WTC11 (cell line): ENCODE results near the gene SEC22A. TPM values are rescaled to one million over a fixed set of nuclear protein-coding genes. Genes with fewer than 3 reads are reported as not detected.
A peak's percentile ranks its signal among the peaks of the same experiment; 100 is the strongest.

Experiments
- ETV6 ChIP-seq: sonication (generic); formaldehyde crosslinking; IDR thresholded peaks from 2 replicates; pipeline ENCODE4 v1.8.1; 2022; ENCODE audit warnings: mild to moderate bottlenecking, missing genetic modification reagents
- GABPB1 ChIP-seq: sonication (generic); formaldehyde crosslinking; IDR thresholded peaks from 2 replicates; pipeline ENCODE4 v1.8.1; 2023; ENCODE audit warnings: mild to moderate bottlenecking, missing genetic modification reagents
- GRHL2 ChIP-seq: fragments of 250-450 bp; sonication (Bioruptor Pico); IDR thresholded peaks from 2 replicates; pipeline ENCODE4 v1.8.0; 2022; ENCODE audit warnings: mild to moderate bottlenecking, moderate library complexity; ENCODE audit not compliant: insufficient replicate concordance, severe bottlenecking
- GTF2I ChIP-seq: fragments of 250-450 bp; sonication (Bioruptor Pico); conservative IDR thresholded peaks from 2 replicates; pipeline ENCODE4 v1.4.0; 2021; ENCODE audit warnings: mild to moderate bottlenecking
- MYBL2 ChIP-seq: sonication (generic); formaldehyde crosslinking; IDR thresholded peaks from 2 replicates; pipeline ENCODE4 v1.8.1; 2023; ENCODE audit warnings: mild to moderate bottlenecking, moderate library complexity, missing genetic modification reagents
- RORB ChIP-seq: fragments of 250-450 bp; sonication (Bioruptor Pico); IDR thresholded peaks from 2 replicates; pipeline ENCODE4 v1.9.0; 2021; ENCODE audit warnings: mild to moderate bottlenecking
- SMAD4 ChIP-seq: sonication (generic); formaldehyde crosslinking; IDR thresholded peaks from 2 replicates; pipeline ENCODE4 v1.8.0; 2022; ENCODE audit warnings: mild to moderate bottlenecking, missing genetic modification reagents
- ZNF232 ChIP-seq: sonication (generic); formaldehyde crosslinking; IDR thresholded peaks from 2 replicates; pipeline ENCODE4 v1.8.0; 2022; ENCODE audit warnings: mild to moderate bottlenecking, missing genetic modification reagents
- ZNF317 ChIP-seq: sonication (generic); formaldehyde crosslinking; IDR thresholded peaks from 2 replicates; pipeline ENCODE4 v1.8.1; 2023; ENCODE audit warnings: low read depth, mild to moderate bottlenecking, moderate library complexity, missing genetic modification reagents, borderline replicate concordance
- total RNA-seq: library from RNA; stranded (reverse); gene quantifications from 3 replicates; pipeline ENCODE4 v1.2.3, GENCODE V29; 2021
- TF ChIP-seq, protein P1 (sequence below): sonication (generic); formaldehyde crosslinking; IDR thresholded peaks from 2 replicates; pipeline ENCODE4 v1.8.1; 2023; ENCODE audit warnings: mild to moderate bottlenecking, moderate library complexity, missing genetic modification reagents
- TF ChIP-seq, protein P2 (sequence below): sonication (generic); formaldehyde crosslinking; IDR thresholded peaks from 2 replicates; pipeline ENCODE4 v1.8.1; 2022; ENCODE audit warnings: missing genetic modification reagents, borderline replicate concordance
- TF ChIP-seq, protein P3 (sequence below): sonication (generic); formaldehyde crosslinking; IDR thresholded peaks from 2 replicates; pipeline ENCODE4 v1.8.0; 2022; ENCODE audit warnings: mild to moderate bottlenecking, missing genetic modification reagents
- TF ChIP-seq, protein P4 (sequence below): sonication (generic); formaldehyde crosslinking; IDR thresholded peaks from 2 replicates; pipeline ENCODE4 v1.8.1; 2022; ENCODE audit warnings: mild to moderate bottlenecking, moderate library complexity, missing genetic modification reagents
- TF ChIP-seq, protein P5 (sequence below): sonication (generic); formaldehyde crosslinking; IDR thresholded peaks from 2 replicates; pipeline ENCODE4 v1.8.0; 2022; ENCODE audit warnings: mild to moderate bottlenecking, missing genetic modification reagents
- TF ChIP-seq, protein P6 (sequence below): sonication (generic); formaldehyde crosslinking; IDR thresholded peaks from 2 replicates; pipeline ENCODE4 v1.8.0; 2022; ENCODE audit warnings: mild to moderate bottlenecking, missing genetic modification reagents
- TF ChIP-seq, protein P7 (sequence below): sonication (generic); formaldehyde crosslinking; IDR thresholded peaks from 2 replicates; pipeline ENCODE4 v1.8.1; 2023; ENCODE audit warnings: mild to moderate bottlenecking, missing genetic modification reagents, moderate library complexity
- TF ChIP-seq, protein P8 (sequence below): sonication (generic); formaldehyde crosslinking; IDR thresholded peaks from 2 replicates; pipeline ENCODE4 v1.8.0; 2022; ENCODE audit warnings: missing genetic modification reagents
- TF ChIP-seq, protein P9 (sequence below): sonication (generic); formaldehyde crosslinking; IDR thresholded peaks from 2 replicates; pipeline ENCODE4 v1.8.0; 2022; ENCODE audit warnings: mild to moderate bottlenecking, missing genetic modification reagents
- TF ChIP-seq, protein P10 (sequence below): fragments of 250-450 bp; sonication (Bioruptor Pico); conservative IDR thresholded peaks from 2 replicates; pipeline ENCODE4 v1.9.0; 2021; ENCODE audit warnings: mild to moderate bottlenecking

Gene SEC22A
- total RNA-seq, 1 experiment from 2014 or later = 12.6 TPM

DNA sequence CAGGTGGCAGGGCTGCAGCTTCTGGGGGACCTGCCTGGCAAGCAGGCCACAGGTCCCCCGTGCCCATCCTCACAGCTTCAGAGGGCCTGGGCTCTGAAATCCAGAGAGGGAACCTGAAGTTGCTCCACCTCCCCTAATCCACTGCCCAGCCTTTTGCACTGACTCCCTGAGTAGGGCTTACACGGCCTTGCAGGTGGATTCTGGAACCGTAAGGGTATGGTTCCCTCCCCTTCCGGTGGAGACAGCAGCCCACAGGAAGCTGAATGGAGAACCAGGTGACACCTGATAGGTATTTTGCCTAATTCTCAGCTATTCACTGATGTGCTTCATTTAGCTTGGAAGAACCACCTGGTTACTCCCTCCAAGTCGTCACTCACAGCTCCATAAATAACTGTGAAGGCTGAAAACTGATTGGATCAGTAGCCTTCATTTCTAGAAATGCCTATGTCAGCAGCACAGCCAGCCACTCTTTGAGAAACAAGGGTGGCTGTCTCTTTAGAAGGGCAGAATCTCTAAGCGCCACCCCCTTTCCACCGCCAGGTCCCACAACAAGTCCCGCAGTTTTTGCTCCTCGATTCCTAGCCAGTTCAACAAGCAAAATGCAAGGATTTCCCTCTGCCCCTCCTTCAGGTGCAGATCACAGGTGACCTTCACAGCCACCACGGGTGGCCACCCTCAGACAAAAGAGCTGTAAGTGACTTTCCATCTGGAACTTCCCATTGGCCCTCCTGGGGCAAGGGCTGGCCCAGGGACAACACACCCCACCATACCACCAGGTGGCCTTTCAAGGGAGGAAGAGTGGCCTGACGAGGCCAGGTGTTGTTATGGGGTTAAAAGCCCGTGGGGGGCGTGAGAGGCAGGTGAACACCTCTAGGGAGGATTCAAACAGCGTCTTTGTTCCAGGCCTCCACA lies 112.9 kb downstream of the SEC22A start (continued):
- TF ChIP-seq, protein P1, sequence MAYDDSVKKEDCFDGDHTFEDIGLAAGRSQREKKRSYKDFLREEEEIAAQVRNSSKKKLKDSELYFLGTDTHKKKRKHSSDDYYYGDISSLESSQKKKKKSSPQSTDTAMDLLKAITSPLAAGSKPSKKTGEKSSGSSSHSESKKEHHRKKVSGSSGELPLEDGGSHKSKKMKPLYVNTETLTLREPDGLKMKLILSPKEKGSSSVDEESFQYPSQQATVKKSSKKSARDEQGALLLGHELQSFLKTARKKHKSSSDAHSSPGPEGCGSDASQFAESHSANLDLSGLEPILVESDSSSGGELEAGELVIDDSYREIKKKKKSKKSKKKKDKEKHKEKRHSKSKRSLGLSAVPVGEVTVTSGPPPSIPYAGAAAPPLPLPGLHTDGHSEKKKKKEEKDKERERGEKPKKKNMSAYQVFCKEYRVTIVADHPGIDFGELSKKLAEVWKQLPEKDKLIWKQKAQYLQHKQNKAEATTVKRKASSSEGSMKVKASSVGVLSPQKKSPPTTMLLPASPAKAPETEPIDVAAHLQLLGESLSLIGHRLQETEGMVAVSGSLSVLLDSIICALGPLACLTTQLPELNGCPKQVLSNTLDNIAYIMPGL = no peak
- TF ChIP-seq ZNF317 (no peak), GABPB1 (CRISPR knock-in tag) (no peak), ZNF232 (CRISPR knock-in tag) (no peak), ETV6 (peak; percentile 77; the same call in 1 of the 2 replicates), RORB (no peak), SMAD4 (CRISPR knock-in tag) (no peak), GTF2I (CRISPR knock-in tag) (no peak), GRHL2 (CRISPR knock-in tag) (no peak), MYBL2 (CRISPR knock-in tag) (peak; percentile 64; the same call in 1 of the 2 replicates)
- TF ChIP-seq, protein P2, sequence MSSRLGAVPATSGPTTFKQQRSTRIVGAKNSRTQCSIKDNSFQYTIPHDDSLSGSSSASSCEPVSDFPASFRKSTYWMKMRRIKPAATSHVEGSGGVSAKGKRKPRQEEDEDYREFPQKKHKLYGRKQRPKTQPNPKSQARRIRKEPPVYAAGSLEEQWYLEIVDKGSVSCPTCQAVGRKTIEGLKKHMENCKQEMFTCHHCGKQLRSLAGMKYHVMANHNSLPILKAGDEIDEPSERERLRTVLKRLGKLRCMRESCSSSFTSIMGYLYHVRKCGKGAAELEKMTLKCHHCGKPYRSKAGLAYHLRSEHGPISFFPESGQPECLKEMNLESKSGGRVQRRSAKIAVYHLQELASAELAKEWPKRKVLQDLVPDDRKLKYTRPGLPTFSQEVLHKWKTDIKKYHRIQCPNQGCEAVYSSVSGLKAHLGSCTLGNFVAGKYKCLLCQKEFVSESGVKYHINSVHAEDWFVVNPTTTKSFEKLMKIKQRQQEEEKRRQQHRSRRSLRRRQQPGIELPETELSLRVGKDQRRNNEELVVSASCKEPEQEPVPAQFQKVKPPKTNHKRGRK (CRISPR knock-in tag) = no peak
- TF ChIP-seq, protein P3, sequence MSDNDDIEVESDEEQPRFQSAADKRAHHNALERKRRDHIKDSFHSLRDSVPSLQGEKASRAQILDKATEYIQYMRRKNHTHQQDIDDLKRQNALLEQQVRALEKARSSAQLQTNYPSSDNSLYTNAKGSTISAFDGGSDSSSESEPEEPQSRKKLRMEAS (CRISPR knock-in tag) = peak; percentile 57
- TF ChIP-seq, protein P4, sequence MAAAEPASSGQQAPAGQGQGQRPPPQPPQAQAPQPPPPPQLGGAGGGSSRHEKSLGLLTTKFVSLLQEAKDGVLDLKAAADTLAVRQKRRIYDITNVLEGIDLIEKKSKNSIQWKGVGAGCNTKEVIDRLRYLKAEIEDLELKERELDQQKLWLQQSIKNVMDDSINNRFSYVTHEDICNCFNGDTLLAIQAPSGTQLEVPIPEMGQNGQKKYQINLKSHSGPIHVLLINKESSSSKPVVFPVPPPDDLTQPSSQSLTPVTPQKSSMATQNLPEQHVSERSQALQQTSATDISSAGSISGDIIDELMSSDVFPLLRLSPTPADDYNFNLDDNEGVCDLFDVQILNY (CRISPR knock-in tag) = no peak
- TF ChIP-seq, protein P5, sequence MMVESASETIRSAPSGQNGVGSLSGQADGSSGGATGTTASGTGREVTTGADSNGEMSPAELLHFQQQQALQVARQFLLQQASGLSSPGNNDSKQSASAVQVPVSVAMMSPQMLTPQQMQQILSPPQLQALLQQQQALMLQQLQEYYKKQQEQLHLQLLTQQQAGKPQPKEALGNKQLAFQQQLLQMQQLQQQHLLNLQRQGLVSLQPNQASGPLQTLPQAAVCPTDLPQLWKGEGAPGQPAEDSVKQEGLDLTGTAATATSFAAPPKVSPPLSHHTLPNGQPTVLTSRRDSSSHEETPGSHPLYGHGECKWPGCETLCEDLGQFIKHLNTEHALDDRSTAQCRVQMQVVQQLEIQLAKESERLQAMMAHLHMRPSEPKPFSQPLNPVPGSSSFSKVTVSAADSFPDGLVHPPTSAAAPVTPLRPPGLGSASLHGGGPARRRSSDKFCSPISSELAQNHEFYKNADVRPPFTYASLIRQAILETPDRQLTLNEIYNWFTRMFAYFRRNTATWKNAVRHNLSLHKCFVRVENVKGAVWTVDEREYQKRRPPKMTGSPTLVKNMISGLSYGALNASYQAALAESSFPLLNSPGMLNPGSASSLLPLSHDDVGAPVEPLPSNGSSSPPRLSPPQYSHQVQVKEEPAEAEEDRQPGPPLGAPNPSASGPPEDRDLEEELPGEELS (CRISPR knock-in tag) = peak; percentile 98
- TF ChIP-seq, protein P6, sequence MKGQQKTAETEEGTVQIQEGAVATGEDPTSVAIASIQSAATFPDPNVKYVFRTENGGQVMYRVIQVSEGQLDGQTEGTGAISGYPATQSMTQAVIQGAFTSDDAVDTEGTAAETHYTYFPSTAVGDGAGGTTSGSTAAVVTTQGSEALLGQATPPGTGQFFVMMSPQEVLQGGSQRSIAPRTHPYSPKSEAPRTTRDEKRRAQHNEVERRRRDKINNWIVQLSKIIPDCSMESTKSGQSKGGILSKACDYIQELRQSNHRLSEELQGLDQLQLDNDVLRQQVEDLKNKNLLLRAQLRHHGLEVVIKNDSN (CRISPR knock-in tag) = peak; percentile 18; the same call in 1 of the 2 replicates
- TF ChIP-seq, protein P7, sequence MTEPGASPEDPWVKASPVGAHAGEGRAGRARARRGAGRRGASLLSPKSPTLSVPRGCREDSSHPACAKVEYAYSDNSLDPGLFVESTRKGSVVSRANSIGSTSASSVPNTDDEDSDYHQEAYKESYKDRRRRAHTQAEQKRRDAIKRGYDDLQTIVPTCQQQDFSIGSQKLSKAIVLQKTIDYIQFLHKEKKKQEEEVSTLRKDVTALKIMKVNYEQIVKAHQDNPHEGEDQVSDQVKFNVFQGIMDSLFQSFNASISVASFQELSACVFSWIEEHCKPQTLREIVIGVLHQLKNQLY (CRISPR knock-in tag) = no peak
- TF ChIP-seq, protein P8, sequence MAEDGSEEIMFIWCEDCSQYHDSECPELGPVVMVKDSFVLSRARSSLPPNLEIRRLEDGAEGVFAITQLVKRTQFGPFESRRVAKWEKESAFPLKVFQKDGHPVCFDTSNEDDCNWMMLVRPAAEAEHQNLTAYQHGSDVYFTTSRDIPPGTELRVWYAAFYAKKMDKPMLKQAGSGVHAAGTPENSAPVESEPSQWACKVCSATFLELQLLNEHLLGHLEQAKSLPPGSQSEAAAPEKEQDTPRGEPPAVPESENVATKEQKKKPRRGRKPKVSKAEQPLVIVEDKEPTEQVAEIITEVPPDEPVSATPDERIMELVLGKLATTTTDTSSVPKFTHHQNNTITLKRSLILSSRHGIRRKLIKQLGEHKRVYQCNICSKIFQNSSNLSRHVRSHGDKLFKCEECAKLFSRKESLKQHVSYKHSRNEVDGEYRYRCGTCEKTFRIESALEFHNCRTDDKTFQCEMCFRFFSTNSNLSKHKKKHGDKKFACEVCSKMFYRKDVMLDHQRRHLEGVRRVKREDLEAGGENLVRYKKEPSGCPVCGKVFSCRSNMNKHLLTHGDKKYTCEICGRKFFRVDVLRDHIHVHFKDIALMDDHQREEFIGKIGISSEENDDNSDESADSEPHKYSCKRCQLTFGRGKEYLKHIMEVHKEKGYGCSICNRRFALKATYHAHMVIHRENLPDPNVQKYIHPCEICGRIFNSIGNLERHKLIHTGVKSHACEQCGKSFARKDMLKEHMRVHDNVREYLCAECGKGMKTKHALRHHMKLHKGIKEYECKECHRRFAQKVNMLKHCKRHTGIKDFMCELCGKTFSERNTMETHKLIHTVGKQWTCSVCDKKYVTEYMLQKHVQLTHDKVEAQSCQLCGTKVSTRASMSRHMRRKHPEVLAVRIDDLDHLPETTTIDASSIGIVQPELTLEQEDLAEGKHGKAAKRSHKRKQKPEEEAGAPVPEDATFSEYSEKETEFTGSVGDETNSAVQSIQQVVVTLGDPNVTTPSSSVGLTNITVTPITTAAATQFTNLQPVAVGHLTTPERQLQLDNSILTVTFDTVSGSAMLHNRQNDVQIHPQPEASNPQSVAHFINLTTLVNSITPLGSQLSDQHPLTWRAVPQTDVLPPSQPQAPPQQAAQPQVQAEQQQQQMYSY (CRISPR knock-in tag) = peak; percentile 95
- TF ChIP-seq, protein P9, sequence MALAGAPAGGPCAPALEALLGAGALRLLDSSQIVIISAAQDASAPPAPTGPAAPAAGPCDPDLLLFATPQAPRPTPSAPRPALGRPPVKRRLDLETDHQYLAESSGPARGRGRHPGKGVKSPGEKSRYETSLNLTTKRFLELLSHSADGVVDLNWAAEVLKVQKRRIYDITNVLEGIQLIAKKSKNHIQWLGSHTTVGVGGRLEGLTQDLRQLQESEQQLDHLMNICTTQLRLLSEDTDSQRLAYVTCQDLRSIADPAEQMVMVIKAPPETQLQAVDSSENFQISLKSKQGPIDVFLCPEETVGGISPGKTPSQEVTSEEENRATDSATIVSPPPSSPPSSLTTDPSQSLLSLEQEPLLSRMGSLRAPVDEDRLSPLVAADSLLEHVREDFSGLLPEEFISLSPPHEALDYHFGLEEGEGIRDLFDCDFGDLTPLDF (CRISPR knock-in tag) = no peak
- TF ChIP-seq, protein P10, sequence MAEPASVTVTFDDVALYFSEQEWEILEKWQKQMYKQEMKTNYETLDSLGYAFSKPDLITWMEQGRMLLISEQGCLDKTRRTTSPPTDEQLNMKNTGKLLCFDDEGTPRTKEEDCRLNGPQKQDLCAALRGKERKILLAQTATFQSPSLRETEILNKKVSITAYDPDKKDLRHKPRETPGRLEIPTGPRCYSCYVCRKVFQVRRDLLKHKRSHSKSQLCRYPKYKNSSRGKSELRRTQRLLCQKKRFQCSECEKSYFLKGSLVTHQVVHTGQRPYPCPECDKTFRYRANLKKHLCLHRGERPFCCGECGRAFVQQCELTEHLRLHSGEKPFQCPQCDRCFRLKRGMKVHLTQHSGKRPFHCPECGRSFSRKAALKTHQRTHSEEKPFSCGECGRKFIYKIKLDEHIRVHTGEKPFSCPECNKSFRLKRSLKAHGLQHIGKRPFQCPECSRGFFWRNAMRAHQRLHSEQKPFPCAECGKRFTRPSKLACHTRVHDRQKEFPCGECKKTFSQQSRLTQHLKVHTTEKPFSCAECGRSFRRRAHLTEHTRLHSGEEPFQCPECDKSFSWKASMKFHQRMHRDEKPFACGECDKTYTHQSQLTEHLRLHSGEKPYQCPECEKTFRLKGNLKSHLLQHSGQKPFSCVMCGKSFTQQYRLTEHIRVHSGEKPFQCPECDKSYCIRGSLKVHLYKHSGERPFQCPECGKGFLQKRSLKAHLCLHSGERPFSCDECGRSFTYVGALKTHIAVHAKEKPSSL = no peak
